NCI-H1092 (cell line): ENCODE results near the gene PIEZO2.

Experiments used
- DNase-seq: peaks from one replicate; lab custom pipeline; 2025; lab: John Stamatoyannopoulos, UW

Gene PIEZO2

GRCh38 chr18:11027862-11028261, 121.5 kb downstream of the PIEZO2 start:
- no peak for DNase-seq

- DNase-seq: no peak
Observed at GRCh38 chr18:11025671-11026070, 123.7 kb downstream of the PIEZO2 start.

- DNase-seq: no peak
Observed at GRCh38 chr18:11024928-11025669, 124.3 kb downstream of the PIEZO2 start.

- no peak for DNase-seq
Observed at GRCh38 chr18:11021477-11021876, 127.9 kb downstream of the PIEZO2 start.

- no peak for DNase-seq
Observed at GRCh38 chr18:11020877-11021414, 128.4 kb downstream of the PIEZO2 start.

- no peak for DNase-seq
Observed at GRCh38 chr18:11020161-11020853, 129.1 kb downstream of the PIEZO2 start.

GRCh38 chr18:11019295-11020105, 129.9 kb downstream of the PIEZO2 start:
- no peak for DNase-seq

GRCh38 chr18:11009869-11010268, 139.5 kb downstream of the PIEZO2 start:
- DNase-seq: no peak

GRCh38 chr18:11009147-11009546, 140.2 kb downstream of the PIEZO2 start:
- DNase-seq: no peak

- no peak for DNase-seq
Observed at GRCh38 chr18:11008505-11008904, 140.9 kb downstream of the PIEZO2 start.

- no peak for DNase-seq
Observed at GRCh38 chr18:11005528-11005927, 143.8 kb downstream of the PIEZO2 start.

- no peak for DNase-seq
Observed at GRCh38 chr18:11004951-11005350, 144.4 kb downstream of the PIEZO2 start.

- DNase-seq: no peak
Observed at GRCh38 chr18:11004294-11004693, 145.1 kb downstream of the PIEZO2 start.

- no peak for DNase-seq
Observed at GRCh38 chr18:11002796-11003195, 146.6 kb downstream of the PIEZO2 start.

GRCh38 chr18:11002277-11002676, 147.1 kb downstream of the PIEZO2 start:
- no peak for DNase-seq

- no peak for DNase-seq
Observed at GRCh38 chr18:11000071-11000470, 149.3 kb downstream of the PIEZO2 start.

GRCh38 chr18:10997885-10998284, 151.5 kb downstream of the PIEZO2 start:
- DNase-seq: no peak

GRCh38 chr18:10995550-10995949, 153.8 kb downstream of the PIEZO2 start:
- DNase-seq: no peak

- no peak for DNase-seq
Observed at GRCh38 chr18:10989486-10989885, 159.9 kb downstream of the PIEZO2 start.

- DNase-seq: no peak
Observed at GRCh38 chr18:10985689-10986088, 163.7 kb downstream of the PIEZO2 start.

- no peak for DNase-seq
Observed at GRCh38 chr18:10979411-10979810, 170.0 kb downstream of the PIEZO2 start.

- no peak for DNase-seq
Observed at GRCh38 chr18:10977042-10977441, 172.3 kb downstream of the PIEZO2 start.
